Stimulated activated naive CD8-positive, alpha-beta T cell treated with anti-CD3 and anti-CD28 coated beads, Interleukin-15, amount 100 ng/mL, for 72 hours (primary cell): Measurements from ENCODE around the gene PHLDA1.
A peak's percentile ranks its signal among the peaks of the same experiment; 100 is the strongest.

Experiments
- ATAC-seq: fragments of 150-1000 bp; cut with Tn5 transposase; 2 replicates; pipeline ENCODE4 v1.10.0; 2021; ENCODE audit warnings: mild to moderate bottlenecking, moderate library complexity
- DNase-seq, 2 donors: peaks; one replicate each; pipeline ENCODE4 v3.0.0; 2021 to 2022
- H3K27ac Mint-ChIP-seq, 2 donors: one replicate each; pipeline ENCODE4 v1.8.0; 2022; ENCODE audit warnings: mild to moderate bottlenecking in 2 of 2, mixed read lengths in 2 of 2, moderate library complexity in 2 of 2
- H3K27me3 Mint-ChIP-seq: one replicate; pipeline ENCODE4 v1.8.0; 2022; ENCODE audit warnings: mixed read lengths
- H3K4me1 Mint-ChIP-seq: one replicate; pipeline ENCODE4 v1.8.0; 2022; ENCODE audit warnings: mild to moderate bottlenecking, mixed read lengths
- H3K4me3 Mint-ChIP-seq, 2 donors: one replicate each; pipeline ENCODE4 v1.8.0; 2022; ENCODE audit warnings: mild to moderate bottlenecking in 2 of 2, mixed read lengths in 2 of 2, moderate library complexity in 1 of 2
- H3K9me3 Mint-ChIP-seq, 2 donors: one replicate each; pipeline ENCODE4 v1.8.0; 2022; ENCODE audit warnings: mixed read lengths in 2 of 2

PHLDA1 gene

GRCh38 chr12:76010732-76011458, 20.7 kb downstream of the PHLDA1 start:
- Mint-ChIP-seq H3K27ac (no peak overlapping the region), H3K4me1 (peaks cover 10% of the 10 kb centered on the region), H3K4me3 (no peak overlapping the region), H3K9me3 (no peaks in the 10 kb centered on the region), H3K27me3 (peaks cover 25% of the 10 kb centered on the region)
- no peak for DNase-seq
- no peak for ATAC-seq

GRCh38 chr12:76008428-76008827, 23.1 kb downstream of the PHLDA1 start:
- peaks cover 6 to 9% of the 10 kb centered on the region in 2 donors for H3K9me3 Mint-ChIP-seq
- peaks cover 16% of the 10 kb centered on the region for H3K27me3 Mint-ChIP-seq
- no peak overlapping the region for H3K27ac Mint-ChIP-seq
- DNase-seq (no peak), ATAC-seq (no peak)
- H3K4me3 Mint-ChIP-seq = no peak overlapping the region
- H3K4me1 Mint-ChIP-seq = no peaks in the 10 kb centered on the region

GRCh38 chr12:76007640-76008039, 23.9 kb downstream of the PHLDA1 start:
- Mint-ChIP-seq H3K4me1 (no peaks in the 10 kb centered on the region), H3K27ac (no peak overlapping the region), H3K27me3 (peaks cover 16% of the 10 kb centered on the region)

GRCh38 chr12:76006028-76006925, 25.3 kb downstream of the PHLDA1 start:
- Mint-ChIP-seq H3K9me3 (peaks cover 6 to 9% of the 10 kb centered on the region in 2 donors), H3K4me1 (no peaks in the 10 kb centered on the region), H3K27me3 (peaks cover 16% of the 10 kb centered on the region), H3K27ac (no peak overlapping the region), H3K4me3 (no peak overlapping the region)
- no peak for ATAC-seq
- DNase-seq = no peak

More at GRCh38 chr12:76007640-76008039, 23.9 kb downstream of the PHLDA1 start:
- Mint-ChIP-seq H3K4me3 (no peak overlapping the region), H3K9me3 (peaks cover 6 to 9% of the 10 kb centered on the region in 2 donors)
- no peak for DNase-seq
- ATAC-seq = no peak

GRCh38 chr12:76003355-76003638, 28.3 kb downstream of the PHLDA1 start:
- ATAC-seq = no peak
- H3K27me3 Mint-ChIP-seq = peaks cover 16% of the 10 kb centered on the region
- peaks cover 6 to 9% of the 10 kb centered on the region in 2 donors for H3K9me3 Mint-ChIP-seq
- no peak for DNase-seq
- peak overlapping the region in 1 of 2 donors; percentile 5 for H3K27ac Mint-ChIP-seq
- H3K4me1 Mint-ChIP-seq = peaks cover 8% of the 10 kb centered on the region
- no peak overlapping the region for H3K4me3 Mint-ChIP-seq

GRCh38 chr12:76002598-76003354, 28.8 kb downstream of the PHLDA1 start:
- H3K4me3 Mint-ChIP-seq = no peak overlapping the region
- peaks cover 12% of the 10 kb centered on the region for H3K27me3 Mint-ChIP-seq
- ATAC-seq (no peak), DNase-seq (no peak)
- H3K9me3 Mint-ChIP-seq = peaks cover 6 to 9% of the 10 kb centered on the region in 2 donors
- H3K27ac Mint-ChIP-seq = no peak overlapping the region
- H3K4me1 Mint-ChIP-seq = peaks cover 9% of the 10 kb centered on the region

GRCh38 chr12:75998292-75999063, 33.1 kb downstream of the PHLDA1 start:
- Mint-ChIP-seq H3K27me3 (no peaks in the 10 kb centered on the region), H3K4me3 (no peak overlapping the region), H3K27ac (no peak overlapping the region), H3K9me3 (no peaks in the 10 kb centered on the region), H3K4me1 (peaks cover 29% of the 10 kb centered on the region)
- ATAC-seq (no peak), DNase-seq (no peak)

GRCh38 chr12:75997658-75998057, 33.9 kb downstream of the PHLDA1 start:
- DNase-seq = no peak
- ATAC-seq = no peak
- H3K27ac Mint-ChIP-seq = no peak overlapping the region
- H3K9me3 Mint-ChIP-seq = no peaks in the 10 kb centered on the region
- H3K4me1 Mint-ChIP-seq = peaks cover 37% of the 10 kb centered on the region
- no peak overlapping the region for H3K4me3 Mint-ChIP-seq
- H3K27me3 Mint-ChIP-seq = no peaks in the 10 kb centered on the region

- Mint-ChIP-seq H3K27me3 (no peaks in the 10 kb centered on the region), H3K9me3 (no peaks in the 10 kb centered on the region), H3K4me1 (peaks cover 44% of the 10 kb centered on the region), H3K4me3 (no peak overlapping the region), H3K27ac (no peak overlapping the region)
- ATAC-seq = peak; percentile 54
- DNase-seq = no peak
Observed at GRCh38 chr12:75996861-75997447, 34.6 kb downstream of the PHLDA1 start.

- ATAC-seq = no peak
Observed at GRCh38 chr12:75995691-75996090, 35.9 kb downstream of the PHLDA1 start.

GRCh38 chr12:75994069-75994740, 37.4 kb downstream of the PHLDA1 start:
- peak; percentile 83 for ATAC-seq
- peak; percentile 13 to 39 for DNase-seq
- peaks cover 8% of the 10 kb centered on the region for H3K27me3 Mint-ChIP-seq

More at GRCh38 chr12:75995691-75996090, 35.9 kb downstream of the PHLDA1 start:
- H3K4me1 Mint-ChIP-seq = peaks cover 52% of the 10 kb centered on the region
- H3K27me3 Mint-ChIP-seq = no peaks in the 10 kb centered on the region
- no peak overlapping the region for H3K4me3 Mint-ChIP-seq
- H3K27ac Mint-ChIP-seq = no peak overlapping the region
- no peak for DNase-seq
- H3K9me3 Mint-ChIP-seq = no peaks in the 10 kb centered on the region

GRCh38 chr12:75991753-75992152, 39.8 kb downstream of the PHLDA1 start:
- no peak overlapping the region for H3K4me3 Mint-ChIP-seq
- no peak overlapping the region for H3K27ac Mint-ChIP-seq
- ATAC-seq (peak; percentile 62), DNase-seq (no peak)
- peaks cover 16% of the 10 kb centered on the region for H3K27me3 Mint-ChIP-seq
- peaks cover 12 to 19% of the 10 kb centered on the region in 2 donors for H3K9me3 Mint-ChIP-seq
- peaks cover 40% of the 10 kb centered on the region for H3K4me1 Mint-ChIP-seq

More at GRCh38 chr12:75994069-75994740, 37.4 kb downstream of the PHLDA1 start:
- Mint-ChIP-seq H3K9me3 (peaks cover under 1 to 7% of the 10 kb centered on the region in 2 donors), H3K27ac (peak overlapping the region in 1 of 2 donors; percentile 3), H3K4me1 (peaks cover 46% of the 10 kb centered on the region), H3K4me3 (no peak overlapping the region)

- H3K4me1 Mint-ChIP-seq = peaks cover 54% of the 10 kb centered on the region
- DNase-seq (no peak), ATAC-seq (no peak)
- no peak overlapping the region for H3K4me3 Mint-ChIP-seq
- peaks cover 12 to 19% of the 10 kb centered on the region in 2 donors for H3K9me3 Mint-ChIP-seq
- H3K27ac Mint-ChIP-seq = peak overlapping the region in 1 of 2 donors; percentile 12
- H3K27me3 Mint-ChIP-seq = peaks cover 16% of the 10 kb centered on the region
Observed at GRCh38 chr12:75990189-75990912, 41.2 kb downstream of the PHLDA1 start.
